Neutrophil (primary cell): Measurements from ENCODE around the gene CCDC158.

ENCODE experiments used
- H3K27ac ChIP-seq: fragments of 200-600 bp; sonication (generic); 2 replicates; pipeline ENCODE4 v1.5.1; 2016; ENCODE audit warnings: mild to moderate bottlenecking, moderate library complexity
- H3K27me3 ChIP-seq: fragments of 200-600 bp; sonication (generic); 2 replicates; pipeline ENCODE4 v1.6.0; 2016; ENCODE audit warnings: mild to moderate bottlenecking
- H3K36me3 ChIP-seq: fragments of 200-600 bp; sonication (generic); 2 replicates; pipeline ENCODE4 v1.5.1; 2017
- H3K4me1 ChIP-seq, 2 experiments: fragments of 200-600 bp in 1 of 2; sonication (generic) in 1 of 2; 1 replicate in 1 of 2; 2 replicates in 1 of 2; pipeline versions ENCODE4 v1.5.1 to v1.6.1; 2013 to 2016; ENCODE audit warnings: low read depth in 1 of 2, low read length in 1 of 2, mild to moderate bottlenecking in 1 of 2, moderate library complexity in 1 of 2; ENCODE audit not compliant: control insufficient read depth in 1 of 2, insufficient read depth in 1 of 2
- H3K4me3 ChIP-seq, 2 experiments: fragments of 200-600 bp in 1 of 2; sonication (generic) in 1 of 2; 1 replicate in 1 of 2; 2 replicates in 1 of 2; pipeline ENCODE4 v1.5.1; 2013 to 2016; ENCODE audit warnings: low read depth in 1 of 2, low read length in 1 of 2, mild to moderate bottlenecking in 1 of 2, moderate library complexity in 1 of 2
- H3K9me3 ChIP-seq: fragments of 200-600 bp; sonication (generic); 2 replicates; pipeline ENCODE4 v1.5.1; 2016
- CTCF ChIP-seq: fragments of 200-600 bp; sonication (generic); IDR thresholded peaks from 2 replicates; pipeline ENCODE4 v1.5.1; 2016; ENCODE audit warnings: antibody characterized with exemption

The CCDC158 gene

GRCh38 chr4:76305033-76305687, 115.8 kb downstream of the CCDC158 start:
- Histone ChIP-seq H3K36me3 (peaks cover 8% of the 10 kb centered on the region), H3K9me3 (no peaks in the 10 kb centered on the region), H3K27me3 (no peaks in the 10 kb centered on the region), H3K4me3 (peak overlapping the region; percentile 71 to 78), H3K27ac (peak overlapping the region; percentile 91), H3K4me1 (peaks cover 72 to 83% of the 10 kb centered on the region in 2 experiments)
- no peak for TF ChIP-seq CTCF

- peaks cover 66 to 70% of the 10 kb centered on the region in 2 experiments for H3K4me1 ChIP-seq
- H3K27me3 ChIP-seq = no peaks in the 10 kb centered on the region
- no peak overlapping the region for H3K4me3 ChIP-seq
- H3K36me3 ChIP-seq = no peaks in the 10 kb centered on the region
- peak overlapping the region; percentile 91 for H3K27ac ChIP-seq
- no peaks in the 10 kb centered on the region for H3K9me3 ChIP-seq
- TF ChIP-seq CTCF = no peak
Observed at GRCh38 chr4:76302826-76303438, 118.0 kb downstream of the CCDC158 start.

- Histone ChIP-seq H3K27ac (peak overlapping the region; percentile 56), H3K9me3 (no peaks in the 10 kb centered on the region), H3K4me3 (no peak overlapping the region), H3K36me3 (no peaks in the 10 kb centered on the region), H3K27me3 (no peaks in the 10 kb centered on the region), H3K4me1 (peaks cover 54 to 59% of the 10 kb centered on the region in 2 experiments)
- no peak for TF ChIP-seq CTCF
Observed at GRCh38 chr4:76301775-76302162, 119.2 kb downstream of the CCDC158 start.

- Histone ChIP-seq H3K9me3 (no peaks in the 10 kb centered on the region), H3K4me3 (no peak overlapping the region), H3K4me1 (peaks cover 55 to 62% of the 10 kb centered on the region in 2 experiments), H3K27ac (peak overlapping the region; percentile 56), H3K36me3 (no peaks in the 10 kb centered on the region), H3K27me3 (no peaks in the 10 kb centered on the region)
- no peak for TF ChIP-seq CTCF
Observed at GRCh38 chr4:76301068-76301774, 119.7 kb downstream of the CCDC158 start.

- Histone ChIP-seq H3K9me3 (no peaks in the 10 kb centered on the region), H3K4me3 (no peak overlapping the region), H3K4me1 (peaks cover 47 to 58% of the 10 kb centered on the region in 2 experiments), H3K27ac (peak overlapping the region; percentile 56), H3K27me3 (no peaks in the 10 kb centered on the region), H3K36me3 (no peaks in the 10 kb centered on the region)
- no peak for TF ChIP-seq CTCF
Observed at GRCh38 chr4:76300012-76300411, 120.9 kb downstream of the CCDC158 start.
